HG03378 (cell line): ENCODE measurements around the gene PIM1.

Experiments used
- ATAC-seq: cut with Tn5 transposase; IDR thresholded peaks from one replicate; pipeline ENCODE4 v1.9.1; 2021; ENCODE audit warnings: mild to moderate bottlenecking, moderate library complexity; ENCODE audit not compliant: unreplicated experiment

The PIM1 gene

GRCh38 chr6:37218061-37218460 lies 48.1 kb downstream of the PIM1 start:
- ATAC-seq = no peak

DNA sequence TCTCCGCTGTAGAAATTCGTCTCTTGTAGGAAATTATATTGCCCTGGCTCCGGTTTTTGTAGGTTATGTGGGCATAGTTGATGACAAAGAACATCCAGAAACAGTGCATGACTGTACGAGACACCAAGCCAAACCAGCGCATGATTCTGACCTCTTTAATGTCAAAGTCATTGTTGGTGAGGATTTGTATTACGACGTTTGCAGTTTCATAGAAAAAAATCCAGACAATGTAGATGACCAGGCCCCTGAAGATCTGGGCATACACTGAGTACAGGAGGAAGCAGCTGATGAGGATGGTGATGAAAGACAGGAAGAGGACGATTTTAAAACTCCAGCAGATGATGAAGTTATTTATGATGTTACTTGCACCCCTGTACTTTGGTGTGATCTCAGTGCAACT lies 48.6 kb downstream of the PIM1 start:
- ATAC-seq = no peak

DNA sequence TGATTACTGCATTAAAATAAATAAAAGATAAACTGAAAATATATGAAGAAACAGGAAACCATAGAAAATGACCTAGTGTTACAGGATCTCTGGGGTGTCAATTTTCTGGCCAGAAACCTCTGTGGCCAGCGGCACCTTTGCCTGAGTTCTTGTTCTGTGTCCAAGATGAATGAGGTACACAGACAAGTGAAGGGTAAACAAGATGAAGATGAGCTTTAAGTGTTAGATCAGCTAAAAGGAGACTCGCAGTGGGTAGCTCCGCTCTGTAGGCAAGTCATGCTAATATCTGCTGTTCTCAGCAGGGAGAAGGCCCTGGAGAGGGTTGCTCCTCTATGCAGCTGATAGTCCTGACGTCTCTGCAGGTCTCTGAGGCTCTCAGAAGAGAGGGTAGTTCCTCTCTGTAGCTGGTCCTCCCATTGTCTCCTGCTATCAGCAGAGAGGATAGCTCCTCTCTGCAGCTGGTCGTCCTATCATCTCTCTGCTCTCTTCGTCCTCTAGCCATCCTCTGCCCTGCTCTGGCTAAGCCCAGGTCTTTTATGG lies 51.7 kb downstream of the PIM1 start:
- ATAC-seq = peak; percentile 4

GRCh38 chr6:37222125-37222967 lies 52.4 kb downstream of the PIM1 start:
- ATAC-seq = peak; percentile 80

- no peak for ATAC-seq
Observed at GRCh38 chr6:37222992-37223391, 53.0 kb downstream of the PIM1 start.
